ENCODE measurements around the gene CIAO2A.
A peak's percentile ranks its signal among the peaks of the same experiment; 100 is the strongest.

Gene CIAO2A

GRCh38 chr15:64095431-64095794, 1.8 kb upstream of the CIAO2A start:
- Histone ChIP-seq H3K4me3 (ENCODE audit: low read depth in 1 of 2, low read length in 2 of 2) (peak overlapping the region; percentile 77 to 95; a peak in 3 of 4 replicates), H3K79me2 (ENCODE audit: insufficient read depth, low read length) (peaks cover 94% of the 10 kb centered on the region), H3K9me3 (ENCODE audit: insufficient read depth, low read length, severe bottlenecking) (no peaks in the 10 kb centered on the region), H3K4me2 (ENCODE audit: insufficient read depth, low read length) (peak overlapping the region; percentile 78), H3K36me3 (ENCODE audit: insufficient read depth, low read length) (no peaks in the 10 kb centered on the region), H3K27me3 (ENCODE audit: insufficient read depth, low read length, poor library complexity) (no peaks in the 10 kb centered on the region), H3K9ac (ENCODE audit: low read depth, low read length) (peak overlapping the region; percentile 88), H2AFZ (ENCODE audit: low read depth, low read length) (peak overlapping the region; percentile 59), H4K20me1 (ENCODE audit: insufficient read depth, low read length) (peaks cover 31% of the 10 kb centered on the region), H3K4me1 (ENCODE audit: insufficient read depth, low read length) (peaks cover 52% of the 10 kb centered on the region), H3K27ac (ENCODE audit: low read length) (peak overlapping the region; percentile 97)
- TF ChIP-seq CTCF (IDR thresholded peaks at IDR 0.05; ENCODE audit: borderline replicate concordance, extremely low read depth, low read length, poor library complexity, severe bottlenecking) = no peak
- TF ChIP-seq EZH2 (IDR thresholded peaks at IDR 0.05; ENCODE audit: borderline replicate concordance, low read depth, low read length, severe bottlenecking) = no peak
- DNase-seq (no peak), ATAC-seq (ENCODE audit: insufficient read depth, low read depth) (no peak)

GRCh38 chr15:64092864-64093626, 593 bp downstream of the CIAO2A start:
- peak overlapping the region; percentile 78 for H3K4me2 ChIP-seq (ENCODE audit: insufficient read depth, low read length)
- H3K4me1 ChIP-seq (ENCODE audit: insufficient read depth, low read length) = peaks cover 44% of the 10 kb centered on the region
- peak overlapping the region; percentile 82 for H3K9ac ChIP-seq (ENCODE audit: low read depth, low read length)
- peak; percentile 22 for TF ChIP-seq CTCF (IDR thresholded peaks at IDR 0.05; ENCODE audit: borderline replicate concordance, extremely low read depth, low read length, poor library complexity, severe bottlenecking)
- no peak for TF ChIP-seq EZH2 (IDR thresholded peaks at IDR 0.05; ENCODE audit: borderline replicate concordance, low read depth, low read length, severe bottlenecking)
- peak; percentile 48 for DNase-seq
- H3K27me3 ChIP-seq (ENCODE audit: insufficient read depth, low read length, poor library complexity) = no peaks in the 10 kb centered on the region
- peak overlapping the region; percentile 73 to 77; a peak in 3 of 4 replicates for H3K4me3 ChIP-seq (ENCODE audit: low read depth in 1 of 2, low read length in 2 of 2)
- H3K36me3 ChIP-seq (ENCODE audit: insufficient read depth, low read length) = peaks cover 13% of the 10 kb centered on the region
- H3K27ac ChIP-seq (ENCODE audit: low read length) = peak overlapping the region; percentile 97
- no peak for ATAC-seq (ENCODE audit: insufficient read depth, low read depth)
- peaks cover 84% of the 10 kb centered on the region for H3K79me2 ChIP-seq (ENCODE audit: insufficient read depth, low read length)
- peaks cover 22% of the 10 kb centered on the region for H4K20me1 ChIP-seq (ENCODE audit: insufficient read depth, low read length)
- H2AFZ ChIP-seq (ENCODE audit: low read depth, low read length) = peak overlapping the region; percentile 89
- H3K9me3 ChIP-seq (ENCODE audit: insufficient read depth, low read length, severe bottlenecking) = no peaks in the 10 kb centered on the region

GRCh38 chr15:64092075-64092820, 1.4 kb downstream of the CIAO2A start:
- no peak for DNase-seq
- peak overlapping the region; percentile 73 to 77; a peak in 3 of 4 replicates for H3K4me3 ChIP-seq (ENCODE audit: low read depth in 1 of 2, low read length in 2 of 2)

More at GRCh38 chr15:64092075-64092820, 1.4 kb downstream of the CIAO2A start:
- H3K36me3 ChIP-seq (ENCODE audit: insufficient read depth, low read length) = peaks cover 16% of the 10 kb centered on the region
- H3K27me3 ChIP-seq (ENCODE audit: insufficient read depth, low read length, poor library complexity) = no peaks in the 10 kb centered on the region
- H3K4me1 ChIP-seq (ENCODE audit: insufficient read depth, low read length) = peaks cover 36% of the 10 kb centered on the region
- peaks cover 14% of the 10 kb centered on the region for H4K20me1 ChIP-seq (ENCODE audit: insufficient read depth, low read length)
- H3K79me2 ChIP-seq (ENCODE audit: insufficient read depth, low read length) = peaks cover 78% of the 10 kb centered on the region
- ATAC-seq (ENCODE audit: insufficient read depth, low read depth) = no peak
- TF ChIP-seq EZH2 (IDR thresholded peaks at IDR 0.05; ENCODE audit: borderline replicate concordance, low read depth, low read length, severe bottlenecking) (no peak), CTCF (IDR thresholded peaks at IDR 0.05; ENCODE audit: borderline replicate concordance, extremely low read depth, low read length, poor library complexity, severe bottlenecking) (peak; percentile 49)
- H2AFZ ChIP-seq (ENCODE audit: low read depth, low read length) = no peak overlapping the region
- peak overlapping the region; percentile 82 for H3K9ac ChIP-seq (ENCODE audit: low read depth, low read length)
- no peak overlapping the region; the same call in 1 of the 2 replicates for H3K27ac ChIP-seq (ENCODE audit: low read length)
- H3K9me3 ChIP-seq (ENCODE audit: insufficient read depth, low read length, severe bottlenecking) = no peaks in the 10 kb centered on the region
- peak overlapping the region; percentile 78 for H3K4me2 ChIP-seq (ENCODE audit: insufficient read depth, low read length)
